Measurements from ENCODE around the gene ASMTL. TPM values are rescaled to one million over a fixed set of nuclear protein-coding genes. Genes with fewer than 3 reads are reported as not detected.

Gene ASMTL
- total and polyA plus RNA-seq, 2 experiments from 2014 or later = 53.7 to 61.2 TPM

DNA sequence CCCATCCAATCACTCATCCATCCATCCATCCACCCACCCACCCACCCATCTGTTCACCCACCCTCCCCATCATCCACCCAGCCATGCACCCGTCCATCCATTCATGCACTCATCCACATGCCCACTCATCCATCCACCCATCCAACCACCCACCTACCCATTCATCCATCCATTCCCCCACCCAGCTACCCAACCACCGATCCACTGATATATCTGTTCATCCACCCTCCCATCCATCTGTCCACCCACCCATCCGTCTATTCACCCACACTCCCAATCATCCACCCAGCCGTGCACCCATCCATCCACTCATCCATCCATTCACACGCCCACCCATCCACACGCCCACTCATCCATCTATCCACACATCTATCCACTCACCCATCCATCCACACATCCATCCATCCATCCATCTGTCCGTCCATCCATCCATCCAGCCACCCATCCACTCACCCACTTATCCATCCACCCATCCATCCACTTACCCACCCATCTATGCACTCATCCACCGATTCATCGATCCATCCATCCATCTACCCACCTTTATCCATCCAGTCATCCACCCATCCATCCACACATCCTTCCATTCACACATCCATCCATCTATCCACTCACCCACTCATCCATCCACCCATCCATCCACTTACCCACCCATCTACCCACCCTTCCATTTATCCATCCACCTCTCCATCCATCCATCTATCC, 28.4 kb downstream of the ASMTL start:
- no peaks in the 10 kb centered on the region for H3K79me2 ChIP-seq (replicated peaks; ENCODE audit: insufficient read depth)
- no peaks in the 10 kb centered on the region for H3K9me2 ChIP-seq (ENCODE audit: insufficient read depth)
- Mint-ChIP-seq H3K27me3 (ENCODE audit: insufficient read depth, low read depth, poor library complexity) (peaks cover 18% of the 10 kb centered on the region), H3K9me3 (peaks cover 73% of the 10 kb centered on the region), H3K4me3 (no peak overlapping the region), H3K36me3 (ENCODE audit: low read depth) (peaks cover 87% of the 10 kb centered on the region), H3K27ac (no peak overlapping the region), H3K4me1 (peaks cover 8% of the 10 kb centered on the region)
- H3K4me3 ChIP-seq = no peak overlapping the region
- no peak overlapping the region for H2AFZ ChIP-seq
- H3K27ac ChIP-seq (ENCODE audit: low read depth) = no peak overlapping the region
- TF ChIP-seq CREB1 (CRISPR knock-in tag; IDR thresholded peaks at IDR 0.05; ENCODE audit: low read depth) (no peak), ZNF114 (CRISPR knock-in tag; IDR thresholded peaks at IDR 0.05) (no peak), CTCF (conservative IDR thresholded peaks at IDR 0.05; ENCODE audit: low read depth in 2 of 2) (no peak), EZH2 (IDR thresholded peaks at IDR 0.05; ENCODE audit: low read depth, unreplicated experiment) (no peak), EZH2phosphoT487 (IDR thresholded peaks at IDR 0.05; ENCODE audit: unreplicated experiment) (no peak), ZNF331 (CRISPR knock-in tag; IDR thresholded peaks at IDR 0.05; ENCODE audit: low read depth) (no peak), JUNB (IDR thresholded peaks at IDR 0.05; ENCODE audit: unreplicated experiment) (no peak), POLR2AphosphoS5 (IDR thresholded peaks at IDR 0.05; ENCODE audit: low read depth) (no peak), ZNF462 (CRISPR knock-in tag; IDR thresholded peaks at IDR 0.05) (no peak)
- TF ChIP-seq, protein P1, sequence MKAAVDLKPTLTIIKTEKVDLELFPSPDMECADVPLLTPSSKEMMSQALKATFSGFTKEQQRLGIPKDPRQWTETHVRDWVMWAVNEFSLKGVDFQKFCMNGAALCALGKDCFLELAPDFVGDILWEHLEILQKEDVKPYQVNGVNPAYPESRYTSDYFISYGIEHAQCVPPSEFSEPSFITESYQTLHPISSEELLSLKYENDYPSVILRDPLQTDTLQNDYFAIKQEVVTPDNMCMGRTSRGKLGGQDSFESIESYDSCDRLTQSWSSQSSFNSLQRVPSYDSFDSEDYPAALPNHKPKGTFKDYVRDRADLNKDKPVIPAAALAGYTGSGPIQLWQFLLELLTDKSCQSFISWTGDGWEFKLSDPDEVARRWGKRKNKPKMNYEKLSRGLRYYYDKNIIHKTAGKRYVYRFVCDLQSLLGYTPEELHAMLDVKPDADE (IDR thresholded peaks at IDR 0.05) = no peak
- TF ChIP-seq, protein P2, sequence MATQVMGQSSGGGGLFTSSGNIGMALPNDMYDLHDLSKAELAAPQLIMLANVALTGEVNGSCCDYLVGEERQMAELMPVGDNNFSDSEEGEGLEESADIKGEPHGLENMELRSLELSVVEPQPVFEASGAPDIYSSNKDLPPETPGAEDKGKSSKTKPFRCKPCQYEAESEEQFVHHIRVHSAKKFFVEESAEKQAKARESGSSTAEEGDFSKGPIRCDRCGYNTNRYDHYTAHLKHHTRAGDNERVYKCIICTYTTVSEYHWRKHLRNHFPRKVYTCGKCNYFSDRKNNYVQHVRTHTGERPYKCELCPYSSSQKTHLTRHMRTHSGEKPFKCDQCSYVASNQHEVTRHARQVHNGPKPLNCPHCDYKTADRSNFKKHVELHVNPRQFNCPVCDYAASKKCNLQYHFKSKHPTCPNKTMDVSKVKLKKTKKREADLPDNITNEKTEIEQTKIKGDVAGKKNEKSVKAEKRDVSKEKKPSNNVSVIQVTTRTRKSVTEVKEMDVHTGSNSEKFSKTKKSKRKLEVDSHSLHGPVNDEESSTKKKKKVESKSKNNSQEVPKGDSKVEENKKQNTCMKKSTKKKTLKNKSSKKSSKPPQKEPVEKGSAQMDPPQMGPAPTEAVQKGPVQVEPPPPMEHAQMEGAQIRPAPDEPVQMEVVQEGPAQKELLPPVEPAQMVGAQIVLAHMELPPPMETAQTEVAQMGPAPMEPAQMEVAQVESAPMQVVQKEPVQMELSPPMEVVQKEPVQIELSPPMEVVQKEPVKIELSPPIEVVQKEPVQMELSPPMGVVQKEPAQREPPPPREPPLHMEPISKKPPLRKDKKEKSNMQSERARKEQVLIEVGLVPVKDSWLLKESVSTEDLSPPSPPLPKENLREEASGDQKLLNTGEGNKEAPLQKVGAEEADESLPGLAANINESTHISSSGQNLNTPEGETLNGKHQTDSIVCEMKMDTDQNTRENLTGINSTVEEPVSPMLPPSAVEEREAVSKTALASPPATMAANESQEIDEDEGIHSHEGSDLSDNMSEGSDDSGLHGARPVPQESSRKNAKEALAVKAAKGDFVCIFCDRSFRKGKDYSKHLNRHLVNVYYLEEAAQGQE (IDR thresholded peaks at IDR 0.05; ENCODE audit: unreplicated experiment) = no peak
- H3K4me1 ChIP-seq (ENCODE audit: insufficient read depth) = no peaks in the 10 kb centered on the region
- DNase-seq (ENCODE audit: low spot score) (no peak), ATAC-seq (no peak)
- H4K20me1 ChIP-seq (replicated peaks; ENCODE audit: insufficient read depth) = peaks cover 3% of the 10 kb centered on the region; the same call in 1 of the 2 replicates
- H3K4me2 ChIP-seq = no peak overlapping the region
- H3F3A ChIP-seq (replicated peaks; ENCODE audit: low read depth) = peaks cover 15% of the 10 kb centered on the region; the same call in 1 of the 2 replicates
- peaks cover 27% of the 10 kb centered on the region for H3K36me3 ChIP-seq (ENCODE audit: insufficient read depth)
- no peaks in the 10 kb centered on the region for H3K27me3 ChIP-seq (ENCODE audit: insufficient read depth)

Measured in GM23338 (cell line).